GM23248 (cell line): ENCODE measurements around the gene SAP30BP. TPM values are rescaled to one million over a fixed set of nuclear protein-coding genes. Genes with fewer than 3 reads are reported as not detected.
A peak's percentile ranks its signal among the peaks of the same experiment; 100 is the strongest.

Experiments used
- DNase-seq: peaks from one replicate; pipeline ENCODE4 v3.0.0-alpha.2; 2015
- H2AFZ ChIP-seq: fragments of 200-600 bp; sonication (generic); 2 replicates; pipeline ENCODE4 v1.6.1; 2016; ENCODE audit warnings: antibody characterized with exemption
- H3F3A ChIP-seq: fragments of 200-600 bp; sonication (generic); 2 replicates; pipeline ENCODE4 v1.6.1; 2016; ENCODE audit warnings: mild to moderate bottlenecking, antibody characterized with exemption, mixed run types; ENCODE audit not compliant: insufficient read depth
- H3K27ac ChIP-seq: fragments of 200-600 bp; sonication (generic); 2 replicates; pipeline ENCODE4 v1.5.1; 2016; ENCODE audit warnings: mild to moderate bottlenecking
- H3K27me3 ChIP-seq: fragments of 200-600 bp; sonication (generic); replicated peaks from 2 replicates; pipeline ENCODE4 v1.6.1; 2016; ENCODE audit warnings: mild to moderate bottlenecking; ENCODE audit not compliant: insufficient read depth
- H3K36me3 ChIP-seq: fragments of 200-600 bp; sonication (generic); 2 replicates; pipeline ENCODE4 v1.6.1; 2016; ENCODE audit warnings: low read depth, mild to moderate bottlenecking
- H3K4me1 ChIP-seq: fragments of 200-600 bp; sonication (generic); 2 replicates; pipeline ENCODE4 v1.6.1; 2016; ENCODE audit warnings: mild to moderate bottlenecking; ENCODE audit not compliant: insufficient read depth
- H3K4me2 ChIP-seq: fragments of 200-600 bp; sonication (generic); one replicate; pipeline ENCODE4 v1.6.1; 2016; ENCODE audit warnings: mild to moderate bottlenecking; ENCODE audit not compliant: unreplicated experiment
- H3K4me3 ChIP-seq: fragments of 200-600 bp; sonication (generic); 2 replicates; pipeline ENCODE4 v1.5.1; 2016; ENCODE audit warnings: mild to moderate bottlenecking
- H3K79me2 ChIP-seq: fragments of 200-600 bp; sonication (generic); 2 replicates; pipeline ENCODE4 v1.6.1; 2016; ENCODE audit warnings: mild to moderate bottlenecking; ENCODE audit not compliant: insufficient read depth
- H3K9ac ChIP-seq: fragments of 200-600 bp; sonication (generic); 2 replicates; pipeline ENCODE4 v1.6.1; 2016; ENCODE audit warnings: mild to moderate bottlenecking
- H3K9me2 ChIP-seq: fragments of 200-600 bp; sonication (generic); 2 replicates; pipeline ENCODE4 v1.6.1; 2016; ENCODE audit warnings: mixed run types, mild to moderate bottlenecking, moderate library complexity; ENCODE audit not compliant: insufficient read depth
- H3K9me3 ChIP-seq: fragments of 200-600 bp; sonication (generic); one replicate; pipeline ENCODE4 v1.6.1; 2017; ENCODE audit warnings: low read depth
- H4K20me1 ChIP-seq: fragments of 200-600 bp; sonication (generic); 2 replicates; pipeline ENCODE4 v1.6.0; 2016; ENCODE audit not compliant: insufficient read depth
- EZH2 ChIP-seq: fragments of 200-600 bp; sonication (generic); IDR thresholded peaks from 2 replicates; pipeline ENCODE4 v1.6.1; 2018; ENCODE audit warnings: antibody characterized with exemption, mild to moderate bottlenecking; ENCODE audit not compliant: insufficient read depth, poor library complexity, severe bottlenecking
- EZH2phosphoT487 ChIP-seq: fragments of 200-600 bp; sonication (generic); IDR thresholded peaks from 2 replicates; pipeline ENCODE4 v1.6.1; 2018; ENCODE audit warnings: antibody characterized with exemption, moderate library complexity, mild to moderate bottlenecking, low read depth; ENCODE audit not compliant: insufficient read depth
- WGBS, 2 experiments: methylation state at CpG; one replicate each; pipeline ENCODE4 v1.1.6; 2015 to 2017; ENCODE audit warnings: low lambda C conversion rate in 2 of 2, low coverage in 1 of 2; ENCODE audit errors: missing lambda C conversion rate in 2 of 2; 5-methylcytosine and 5-hydroxymethylcytosine counted together
- in situ Hi-C: fragments of 300-500 bp; cut with MboI; formaldehyde crosslinking; loops from 2 replicates; pipeline ENCODE4 v1.15.0; 2020
- polyA plus RNA-seq: library from polyadenylated mRNA; unstranded; fragments of >200 nt; fragmentation: Nextera tagmentation; extraction: Ambion mirVana; gene quantifications from 2 replicates; pipeline ENCODE4 v1.2.1, GENCODE V29; 2016
- total RNA-seq: library from RNA; depleted of rRNA; stranded (reverse); fragments of >200 nt; shearing (Covaris generic); gene quantifications from 2 replicates; pipeline ENCODE4 v1.2.3, GENCODE V29; 2014

The SAP30BP gene
- total and polyA plus RNA-seq, 2 experiments from 2014 or later: 60.8 to 93.1 TPM

GRCh38 chr17:75632863-75633485 is 34.2 kb upstream of the SAP30BP start, which contains the start of gene SMIM5:
Gene SMIM5 (plus strand): TSS chr17:75633434. CDS start chr17:75640202, 6,768 bp downstream.
- no peaks in the 10 kb centered on the region for H3K79me2 ChIP-seq
- H3K4me3 ChIP-seq: no peak within 1 kb of the TSS
- H4K20me1 ChIP-seq: no peaks in the 10 kb centered on the region
- H3K9me2 ChIP-seq: no peaks in the 10 kb centered on the region
- in situ Hi-C loops: no loop called here
- TF ChIP-seq EZH2: no peak
- TF ChIP-seq EZH2phosphoT487: no peak
- 0 out of 2 replicates have a peak, but pooled peaks cover 4% of the 10 kb centered on the region for H3F3A ChIP-seq
- 11 to 14% methylated on average over 19 of the region's 19 CpGs for WGBS, 2 experiments
- H3K9ac ChIP-seq: peak within 1 kb of the TSS; percentile 53
- H3K4me2 ChIP-seq: peak within 1 kb of the TSS; percentile 60
- peak within 1 kb of the TSS; percentile 73 for H3K27ac ChIP-seq
- peak within 1 kb of the TSS; percentile 61 for H2AFZ ChIP-seq
- no peaks in the 10 kb centered on the region for H3K36me3 ChIP-seq
- H3K4me1 ChIP-seq: peaks cover 13% of the 10 kb centered on the region
- no peaks in the 10 kb centered on the region for H3K27me3 ChIP-seq
- peak; percentile 93 for DNase-seq
- no peaks in the 10 kb centered on the region for H3K9me3 ChIP-seq

- Histone ChIP-seq H3K9me3 (no peaks in the 10 kb centered on the region), H3K4me2 (peak overlapping the region; percentile 60), H3K4me3 (no peak overlapping the region), H3K4me1 (peaks cover 13% of the 10 kb centered on the region), H3K79me2 (no peaks in the 10 kb centered on the region), H3K36me3 (no peaks in the 10 kb centered on the region), H3K27me3 (no peaks in the 10 kb centered on the region), H3K9ac (peak overlapping the region; percentile 53), H3K9me2 (no peaks in the 10 kb centered on the region), H3K27ac (peak overlapping the region; percentile 73), H3F3A (0 out of 2 replicates have a peak, but pooled peaks cover 4% of the 10 kb centered on the region), H2AFZ (peak overlapping the region; percentile 61), H4K20me1 (no peaks in the 10 kb centered on the region)
- 6 to 8% methylated on average over 26 to 27 of the region's 27 CpGs for WGBS, 2 experiments
- peak; percentile 96 for DNase-seq
- TF ChIP-seq EZH2: no peak
- no peak for TF ChIP-seq EZH2phosphoT487
- in situ Hi-C loops: no loop called here
These were observed 33.4 kb upstream of the SAP30BP start for GRCh38 chr17:75633486-75634375.

GRCh38 chr17:75634376-75634740 is 32.8 kb upstream of the SAP30BP start:
- Histone ChIP-seq H3K36me3 (no peaks in the 10 kb centered on the region), H3K27me3 (no peaks in the 10 kb centered on the region), H3K9ac (peak overlapping the region; percentile 52), H3K4me3 (no peak overlapping the region), H3K79me2 (no peaks in the 10 kb centered on the region), H3K4me1 (peaks cover 13% of the 10 kb centered on the region), H3K27ac (peak overlapping the region; percentile 73), H4K20me1 (no peaks in the 10 kb centered on the region), H3K4me2 (peak overlapping the region; percentile 60), H3F3A (0 out of 2 replicates have a peak, but pooled peaks cover 4% of the 10 kb centered on the region), H3K9me3 (no peaks in the 10 kb centered on the region), H3K9me2 (no peaks in the 10 kb centered on the region), H2AFZ (no peak overlapping the region)
- 75 to 77% methylated on average over 9 of the region's 9 CpGs for WGBS, 2 experiments
- in situ Hi-C loops: no loop called here
- TF ChIP-seq EZH2 (no peak), EZH2phosphoT487 (no peak)
- DNase-seq: no peak

- no peaks in the 10 kb centered on the region for H4K20me1 ChIP-seq
- TF ChIP-seq EZH2 (no peak), EZH2phosphoT487 (no peak)
- H2AFZ ChIP-seq: no peak overlapping the region
- H3K4me2 ChIP-seq: no peak overlapping the region
- in situ Hi-C loops: no loop called here
- 0 out of 2 replicates have a peak, but pooled peaks cover 4% of the 10 kb centered on the region for H3F3A ChIP-seq
- no peak overlapping the region for H3K4me3 ChIP-seq
- DNase-seq: no peak
- H3K27ac ChIP-seq: no peak overlapping the region
- H3K9me3 ChIP-seq: no peaks in the 10 kb centered on the region
- no peaks in the 10 kb centered on the region for H3K79me2 ChIP-seq
- H3K27me3 ChIP-seq: no peaks in the 10 kb centered on the region
- H3K9ac ChIP-seq: 0 out of 2 replicates have a peak overlapping the region, but pooled peaks have one; percentile 52
- H3K9me2 ChIP-seq: no peaks in the 10 kb centered on the region
- H3K36me3 ChIP-seq: no peaks in the 10 kb centered on the region
- peaks cover 13% of the 10 kb centered on the region for H3K4me1 ChIP-seq
- 82 to 83% methylated on average over 20 of the region's 20 CpGs for WGBS, 2 experiments
These were observed 32.2 kb upstream of the SAP30BP start for GRCh38 chr17:75634754-75635609.
